Tibial artery (tissue), 4 donors: ENCODE data around the gene SUGCT.

ENCODE experiments used
- DNase-seq, 2 donors: peaks; one replicate each; pipeline ENCODE4 v3.0.0-alpha.2; 2019
- H3K27ac ChIP-seq, 2 donors: fragments of 200-600 bp; sonication (generic) in 1 of 2; 1 replicate in 1 of 2; 2 replicates in 1 of 2; pipeline ENCODE4 v1.5.1; 2018 to 2019; ENCODE audit warnings: mild to moderate bottlenecking in 1 of 2
- H3K27me3 ChIP-seq, 2 donors: fragments of 200-600 bp; sonication (generic) in 1 of 2; one replicate each; pipeline versions ENCODE4 v1.5.1 to v1.6.0; 2016 to 2019
- H3K36me3 ChIP-seq, 3 donors: fragments of 200-600 bp; sonication (generic) in 2 of 3; one replicate each; pipeline ENCODE4 v1.5.1; 2016 to 2019; ENCODE audit warnings: mild to moderate bottlenecking in 2 of 3
- H3K4me1 ChIP-seq, 4 donors: fragments of 200-600 bp; sonication (generic) in 2 of 4; 1 replicate in 3 of 4; 2 replicates in 1 of 4; pipeline ENCODE4 v1.5.1; 2016 to 2019
- H3K4me3 ChIP-seq, 2 donors: fragments of 200-600 bp; sonication (generic) in 1 of 2; 1 replicate in 1 of 2; 2 replicates in 1 of 2; pipeline ENCODE4 v1.5.1; 2018 to 2019; ENCODE audit warnings: mild to moderate bottlenecking in 2 of 2
- H3K9me3 ChIP-seq, 3 donors: fragments of 200-600 bp; sonication (generic) in 1 of 3; one replicate each; pipeline ENCODE4 v1.5.1; 2016 to 2019
- intact Hi-C: fragments of 100-400 bp; cut with DNase I; formaldehyde crosslinking; loops from one replicate; pipeline ENCODE4 v1.15.0; 2023; ENCODE audit warnings: low total_unique reads
- TF ChIP-seq, protein P1 (sequence below), 2 experiments: fragments of 200-600 bp in 1 of 2; fragments of 450-650 bp in 1 of 2; IDR thresholded peaks; one replicate each; pipeline ENCODE4 v1.5.1; 2017 to 2019; ENCODE audit warnings: antibody characterized with exemption in 2 of 2, mild to moderate bottlenecking in 1 of 2, moderate library complexity in 1 of 2

SUGCT gene

DNA sequence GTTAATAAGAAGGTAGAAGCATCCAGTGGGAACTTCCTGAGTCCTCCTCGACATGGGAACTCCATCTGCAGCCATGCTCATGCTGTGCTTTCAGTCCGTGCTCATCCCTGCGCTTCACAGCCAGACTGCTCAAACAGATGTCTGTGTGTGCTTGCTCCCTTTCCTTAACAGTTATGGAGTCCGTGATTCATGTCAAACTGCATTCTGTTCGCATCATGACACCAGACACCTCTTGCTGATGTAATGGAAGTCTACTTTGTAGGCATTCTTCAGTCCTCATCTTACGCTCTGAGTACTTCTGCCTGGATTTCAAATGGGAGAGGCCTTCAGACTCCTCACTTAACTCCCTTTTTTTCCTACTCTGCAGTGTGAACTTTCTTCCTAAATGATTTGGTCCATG is 304.9 kb downstream of the SUGCT start:
- Histone ChIP-seq H3K4me1 (peaks cover 0 to 27% (median 14%) of the 10 kb centered on the region in 4 donors), H3K27ac (peak overlapping the region in 1 of 2 donors; percentile 7), H3K36me3 (no peaks in the 10 kb centered on the region), H3K27me3 (no peaks in the 10 kb centered on the region), H3K4me3 (no peak overlapping the region), H3K9me3 (peaks cover 0 to 7% (median 2%) of the 10 kb centered on the region in 3 donors)
- TF ChIP-seq, protein P1, sequence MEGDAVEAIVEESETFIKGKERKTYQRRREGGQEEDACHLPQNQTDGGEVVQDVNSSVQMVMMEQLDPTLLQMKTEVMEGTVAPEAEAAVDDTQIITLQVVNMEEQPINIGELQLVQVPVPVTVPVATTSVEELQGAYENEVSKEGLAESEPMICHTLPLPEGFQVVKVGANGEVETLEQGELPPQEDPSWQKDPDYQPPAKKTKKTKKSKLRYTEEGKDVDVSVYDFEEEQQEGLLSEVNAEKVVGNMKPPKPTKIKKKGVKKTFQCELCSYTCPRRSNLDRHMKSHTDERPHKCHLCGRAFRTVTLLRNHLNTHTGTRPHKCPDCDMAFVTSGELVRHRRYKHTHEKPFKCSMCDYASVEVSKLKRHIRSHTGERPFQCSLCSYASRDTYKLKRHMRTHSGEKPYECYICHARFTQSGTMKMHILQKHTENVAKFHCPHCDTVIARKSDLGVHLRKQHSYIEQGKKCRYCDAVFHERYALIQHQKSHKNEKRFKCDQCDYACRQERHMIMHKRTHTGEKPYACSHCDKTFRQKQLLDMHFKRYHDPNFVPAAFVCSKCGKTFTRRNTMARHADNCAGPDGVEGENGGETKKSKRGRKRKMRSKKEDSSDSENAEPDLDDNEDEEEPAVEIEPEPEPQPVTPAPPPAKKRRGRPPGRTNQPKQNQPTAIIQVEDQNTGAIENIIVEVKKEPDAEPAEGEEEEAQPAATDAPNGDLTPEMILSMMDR (IDR thresholded peaks at IDR 0.05) = no peak
- no peak for DNase-seq
- intact Hi-C loops = no loop called here

DNA sequence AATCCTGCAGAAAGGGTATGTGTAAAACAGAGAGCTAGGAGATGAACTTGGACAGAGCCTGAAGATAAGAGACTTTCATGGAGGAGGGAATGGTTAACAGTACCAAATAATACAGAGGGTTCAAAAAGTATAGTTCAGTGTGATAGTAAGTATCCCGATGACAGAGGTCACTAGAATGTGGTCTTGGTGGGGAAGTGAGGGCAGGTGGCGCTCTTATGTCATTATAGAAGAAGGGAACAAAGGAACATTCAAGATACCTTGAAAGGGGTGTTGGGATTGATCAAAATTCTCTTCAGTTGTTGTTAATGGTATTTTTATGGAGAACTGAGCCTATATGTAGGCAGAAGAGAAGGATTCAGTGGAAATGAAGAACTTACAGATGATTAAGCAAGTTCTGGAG is 312.5 kb downstream of the SUGCT start:
- no peaks in the 10 kb centered on the region for H3K27me3 ChIP-seq
- H3K4me3 ChIP-seq = no peak overlapping the region
- H3K9me3 ChIP-seq = no peaks in the 10 kb centered on the region
- H3K27ac ChIP-seq = no peak overlapping the region
- TF ChIP-seq, protein P1 (IDR thresholded peaks at IDR 0.05) = no peak
- intact Hi-C loops = no loop called here
- no peak for DNase-seq
- no peaks in the 10 kb centered on the region for H3K36me3 ChIP-seq
- H3K4me1 ChIP-seq = peaks cover 0 to 9% (median 0%) of the 10 kb centered on the region in 4 donors

DNA sequence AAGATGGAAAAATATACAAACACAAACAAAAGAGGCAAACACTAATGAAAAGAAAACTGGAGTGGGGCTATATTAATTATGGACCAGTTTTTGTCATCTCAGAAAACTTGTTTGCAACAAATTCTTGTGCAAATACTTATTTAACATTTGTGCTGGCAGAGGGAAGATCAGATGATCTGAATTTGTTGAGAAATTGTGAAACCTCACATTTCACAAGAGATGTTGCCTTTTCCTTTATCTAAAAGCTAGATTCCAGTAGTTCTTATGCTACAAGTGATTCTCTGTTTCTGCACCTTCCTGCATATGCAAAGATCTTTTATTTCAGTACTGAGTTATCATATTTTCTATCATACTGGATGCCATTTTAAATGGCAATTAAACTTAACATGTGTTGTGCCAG is 320.7 kb downstream of the SUGCT start:
- intact Hi-C loops = no loop called here
- H3K27ac ChIP-seq = no peak overlapping the region
- TF ChIP-seq, protein P1 (IDR thresholded peaks at IDR 0.05) = no peak

DNA sequence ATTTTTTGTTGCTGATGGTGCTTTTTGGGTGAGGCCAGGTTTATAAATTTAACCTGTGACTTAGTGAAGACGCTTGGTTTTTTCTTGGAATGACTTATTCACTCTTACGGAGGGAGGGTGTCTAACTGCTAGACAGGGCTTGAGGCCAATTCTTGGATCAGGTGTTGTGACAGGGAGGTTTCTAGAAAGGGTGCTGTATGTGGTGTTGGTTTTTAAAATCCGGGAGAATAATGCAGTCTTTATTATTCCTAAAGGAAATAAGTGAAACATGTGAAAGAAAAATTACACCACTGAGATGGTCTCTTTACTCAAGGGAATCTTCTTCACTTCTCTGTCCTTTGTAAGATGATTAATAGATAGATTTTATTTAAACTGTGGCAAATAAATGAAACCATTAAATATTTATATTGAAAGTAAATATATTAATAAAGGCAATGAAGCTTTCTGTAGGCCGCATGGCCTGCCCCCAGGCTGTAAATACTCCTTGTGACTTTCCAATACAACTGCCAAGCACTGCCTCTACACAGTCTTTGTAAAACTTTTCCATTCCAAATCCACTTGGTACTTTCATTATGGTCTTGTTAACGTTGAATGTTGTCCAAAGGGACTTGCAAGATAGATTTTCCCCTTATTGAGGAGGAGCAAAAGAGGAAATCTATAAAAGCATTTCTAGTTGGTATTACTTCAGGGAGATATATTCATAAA is 323.1 kb downstream of the SUGCT start:
- peaks cover 0 to 59% (median 12%) of the 10 kb centered on the region in 4 donors for H3K4me1 ChIP-seq
- no peak overlapping the region for H3K4me3 ChIP-seq
- TF ChIP-seq, protein P1 (IDR thresholded peaks at IDR 0.05) = no peak
- no peaks in the 10 kb centered on the region for H3K36me3 ChIP-seq
- DNase-seq = no peak
- no peaks in the 10 kb centered on the region for H3K9me3 ChIP-seq
- no peaks in the 10 kb centered on the region for H3K27me3 ChIP-seq
- intact Hi-C loops = no loop called here
- no peak overlapping the region for H3K27ac ChIP-seq

More for the DNA sequence above, 320.7 kb downstream of the SUGCT start:
- no peaks in the 10 kb centered on the region for H3K27me3 ChIP-seq
- peaks cover 0 to 35% (median 7%) of the 10 kb centered on the region in 4 donors for H3K4me1 ChIP-seq
- DNase-seq = no peak
- no peaks in the 10 kb centered on the region for H3K9me3 ChIP-seq
- no peak overlapping the region for H3K4me3 ChIP-seq
- no peaks in the 10 kb centered on the region for H3K36me3 ChIP-seq

DNA sequence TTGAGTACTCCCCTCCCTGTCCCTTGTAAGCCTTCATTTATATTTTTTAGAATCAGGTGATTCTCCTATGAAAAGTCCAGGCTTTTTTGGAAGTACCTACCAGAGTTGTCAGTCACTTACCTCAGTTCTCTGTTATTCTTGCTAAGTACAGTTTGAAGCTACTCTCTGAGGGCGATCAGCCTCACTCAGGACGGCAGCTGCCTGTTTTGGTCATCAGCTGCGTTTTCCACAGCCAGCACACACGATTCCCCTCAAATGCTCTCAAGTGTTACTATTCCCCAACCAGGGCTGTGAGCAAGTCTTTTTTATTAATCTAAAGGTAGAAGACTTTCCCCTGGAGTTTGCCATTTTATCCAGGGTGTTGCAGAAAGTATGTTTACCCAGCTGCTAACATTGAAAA is 328.6 kb downstream of the SUGCT start:
- Histone ChIP-seq H3K27me3 (no peaks in the 10 kb centered on the region), H3K4me3 (peak overlapping the region; percentile 24 to 28), H3K4me1 (peaks cover 0 to 71% (median 15%) of the 10 kb centered on the region in 4 donors), H3K36me3 (no peaks in the 10 kb centered on the region), H3K9me3 (no peaks in the 10 kb centered on the region), H3K27ac (peak overlapping the region; percentile 65 to 72)
- TF ChIP-seq, protein P1 (IDR thresholded peaks at IDR 0.05) = no peak
- intact Hi-C loops = no loop called here
- DNase-seq = no peak
